ENCODE measurements around the gene EPHA4.

The EPHA4 gene

GRCh38 chr2:221539246-221539645, 32.9 kb downstream of the EPHA4 start:
- no peak for DNase-seq (ENCODE audit: low spot score)

GRCh38 chr2:221535824-221536223, 36.3 kb downstream of the EPHA4 start:
- no peak for DNase-seq (ENCODE audit: low spot score)

GRCh38 chr2:221533299-221533698, 38.8 kb downstream of the EPHA4 start:
- no peak for DNase-seq (ENCODE audit: low spot score)

- DNase-seq (ENCODE audit: low spot score), result no peak
Measured at GRCh38 chr2:221532641-221533040, 39.5 kb downstream of the EPHA4 start.

- no peak for DNase-seq (ENCODE audit: low spot score)
Measured at GRCh38 chr2:221530653-221531037, 41.5 kb downstream of the EPHA4 start.

- DNase-seq (ENCODE audit: low spot score), result no peak
Measured at GRCh38 chr2:221529943-221530652, 42.0 kb downstream of the EPHA4 start.

- no peak for DNase-seq (ENCODE audit: low spot score)
Measured at GRCh38 chr2:221529177-221529942, 42.7 kb downstream of the EPHA4 start.

- no peak for DNase-seq (ENCODE audit: low spot score)
Measured at GRCh38 chr2:221527776-221528309, 44.3 kb downstream of the EPHA4 start.

- DNase-seq (ENCODE audit: low spot score), result no peak
Measured at GRCh38 chr2:221524158-221524557, 47.9 kb downstream of the EPHA4 start.

- no peak for DNase-seq (ENCODE audit: low spot score)
Measured at GRCh38 chr2:221521233-221521845, 50.8 kb downstream of the EPHA4 start.

- no peak for DNase-seq (ENCODE audit: low spot score)
Measured at GRCh38 chr2:221518935-221519625, 53.0 kb downstream of the EPHA4 start.

- DNase-seq (ENCODE audit: low spot score), result peak; percentile 19
Measured at GRCh38 chr2:221518201-221518934, 53.7 kb downstream of the EPHA4 start.

- DNase-seq (ENCODE audit: low spot score), result peak; percentile 65
Measured at GRCh38 chr2:221517696-221518151, 54.4 kb downstream of the EPHA4 start.

- DNase-seq (ENCODE audit: low spot score), result no peak
Measured at GRCh38 chr2:221517146-221517695, 54.9 kb downstream of the EPHA4 start.

GRCh38 chr2:221515864-221516263, 56.2 kb downstream of the EPHA4 start:
- DNase-seq (ENCODE audit: low spot score), result no peak

- no peak for DNase-seq (ENCODE audit: low spot score)
Measured at GRCh38 chr2:221514305-221515040, 57.6 kb downstream of the EPHA4 start.

GRCh38 chr2:221513232-221513631, 58.9 kb downstream of the EPHA4 start:
- DNase-seq (ENCODE audit: low spot score), result no peak

GRCh38 chr2:221511325-221511724, 60.8 kb downstream of the EPHA4 start:
- DNase-seq (ENCODE audit: low spot score), result peak; percentile 54

- DNase-seq (ENCODE audit: low spot score), result no peak
Measured at GRCh38 chr2:221506469-221506868, 65.6 kb downstream of the EPHA4 start.

GRCh38 chr2:221505605-221506004, 66.5 kb downstream of the EPHA4 start:
- no peak for DNase-seq (ENCODE audit: low spot score)

Data from NAMALWA (cell line).